Stimulated activated CD4-positive, alpha-beta T cell treated with anti-CD3 and anti-CD28 coated beads, Interleukin-15, amount 100 ng/mL, for 1 hour (primary cell): Measurements from ENCODE around the gene ICOS.

ENCODE experiments used
- DNase-seq, 2 donors: peaks; one replicate each; pipeline ENCODE4 v3.0.0-alpha.2; 2020; ENCODE audit warnings: low read depth in 1 of 2, low spot score in 1 of 2

The ICOS gene

DNA sequence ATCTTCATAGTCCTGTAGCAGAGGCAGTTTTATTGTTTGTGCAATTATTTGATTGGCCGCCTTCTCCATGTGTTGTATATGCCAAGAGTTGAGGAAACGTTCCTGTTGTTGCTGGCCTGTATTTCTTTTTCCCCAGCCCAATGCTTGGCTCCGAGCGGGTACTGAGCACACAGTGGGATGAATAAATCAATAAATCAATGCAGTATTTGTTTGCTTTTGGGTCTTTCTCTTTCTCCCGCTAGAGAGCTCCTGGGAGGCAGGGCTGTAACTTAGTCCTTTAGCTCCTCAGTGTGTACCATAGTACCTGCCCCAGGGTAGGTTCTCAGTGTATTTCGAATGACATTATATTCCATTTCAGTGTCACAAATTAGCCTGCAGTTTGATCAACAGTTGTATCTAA is 71.8 kb downstream of the ICOS start:
- no peak for DNase-seq

- DNase-seq: no peak
Observed at GRCh38 chr2:204010628-204011560, 74.3 kb downstream of the ICOS start.
